Activated gamma-delta T cell (primary cell): ENCODE results near the gene CC2D2B.
"Not testable (repeated sequence)": the region's sequence is repeated elsewhere in the genome, so short reads cannot be mapped to it uniquely, and the experiment has no call there.

ENCODE experiments used
- DNase-seq: peaks from one replicate; lab custom pipeline; 2025; lab: John Stamatoyannopoulos, UW

Gene CC2D2B

DNA sequence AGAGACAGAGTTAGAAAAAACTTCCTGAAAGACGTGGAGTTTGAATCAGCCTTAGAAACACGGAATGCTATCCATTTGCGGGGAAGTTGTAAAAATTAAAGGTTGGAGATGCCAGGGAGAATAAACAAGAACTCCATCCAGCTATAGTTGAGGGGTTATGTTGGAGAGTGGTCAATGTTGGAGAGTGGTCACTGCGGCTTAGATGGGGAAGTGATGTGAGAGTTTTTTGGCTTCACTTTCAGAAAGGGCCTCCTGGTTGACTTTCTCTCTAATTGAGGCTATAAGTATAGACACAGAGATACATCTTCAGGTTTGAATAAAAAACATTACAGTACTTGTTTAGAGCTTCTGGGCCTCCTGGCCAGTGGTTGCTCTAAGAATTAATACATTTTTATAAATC, 675 bp downstream of the CC2D2B start:
- DNase-seq, result no peak

- DNase-seq, result no peak
These were observed 1.8 kb downstream of the CC2D2B start for GRCh38 chr10:95909561-95909960.

- not testable (repeated sequence) for DNase-seq
These were observed 8.3 kb downstream of the CC2D2B start for GRCh38 chr10:95916039-95916438.

GRCh38 chr10:95920798-95921426, 13.1 kb downstream of the CC2D2B start:
- no peak for DNase-seq

DNA sequence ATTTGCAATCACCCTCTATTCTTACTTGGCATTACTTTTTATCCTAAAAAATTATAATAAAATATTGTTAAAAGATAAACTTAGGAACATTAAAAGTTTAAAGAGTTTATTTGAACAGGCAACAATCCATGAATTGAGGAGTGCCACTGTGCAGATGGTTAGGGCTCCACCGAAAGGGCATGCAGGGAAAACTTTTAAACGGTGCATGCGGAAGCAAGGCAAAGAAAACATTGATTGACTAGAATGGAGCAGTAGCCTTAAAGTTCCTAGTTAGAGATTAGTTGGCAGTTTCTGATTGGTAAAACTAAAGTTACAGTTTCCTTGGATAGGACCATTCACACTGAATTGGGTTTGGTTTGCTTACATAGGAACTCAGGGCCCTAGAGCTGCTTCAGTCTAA, 17.3 kb downstream of the CC2D2B start:
- no peak for DNase-seq

DNA sequence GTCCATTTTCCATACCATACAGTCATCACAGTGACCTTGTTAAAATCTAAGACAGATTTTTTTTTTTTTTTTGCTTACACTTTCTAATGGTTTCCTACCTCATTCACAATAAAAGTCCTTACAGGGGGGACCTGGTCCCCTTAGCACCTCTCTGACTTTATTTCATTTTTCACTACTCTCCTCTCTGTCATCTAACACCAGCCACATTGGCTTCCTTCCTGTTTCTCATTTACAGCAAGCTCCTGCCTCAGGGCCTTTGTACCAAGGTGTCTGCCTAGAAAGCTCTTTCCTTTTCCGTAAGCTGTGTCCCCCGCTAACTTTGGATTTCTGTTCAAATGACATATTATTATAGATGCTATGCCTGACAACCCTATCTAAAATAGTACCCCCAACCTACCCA, 27.7 kb downstream of the CC2D2B start:
- DNase-seq, result no peak

GRCh38 chr10:95941115-95941514, 33.3 kb downstream of the CC2D2B start:
- DNase-seq, result no peak

- DNase-seq, result no peak
These were observed 55.6 kb downstream of the CC2D2B start for GRCh38 chr10:95963202-95963990.

GRCh38 chr10:95963991-95964389, 56.2 kb downstream of the CC2D2B start:
- DNase-seq, result no peak

GRCh38 chr10:95964756-95965155, 57.0 kb downstream of the CC2D2B start:
- DNase-seq, result no peak

GRCh38 chr10:95976362-95977229, 68.8 kb downstream of the CC2D2B start:
- DNase-seq, result no peak

- no peak for DNase-seq
These were observed 74.4 kb downstream of the CC2D2B start for GRCh38 chr10:95982200-95982599.

GRCh38 chr10:95987685-95988426, 80.1 kb downstream of the CC2D2B start:
- DNase-seq, result no peak

DNA sequence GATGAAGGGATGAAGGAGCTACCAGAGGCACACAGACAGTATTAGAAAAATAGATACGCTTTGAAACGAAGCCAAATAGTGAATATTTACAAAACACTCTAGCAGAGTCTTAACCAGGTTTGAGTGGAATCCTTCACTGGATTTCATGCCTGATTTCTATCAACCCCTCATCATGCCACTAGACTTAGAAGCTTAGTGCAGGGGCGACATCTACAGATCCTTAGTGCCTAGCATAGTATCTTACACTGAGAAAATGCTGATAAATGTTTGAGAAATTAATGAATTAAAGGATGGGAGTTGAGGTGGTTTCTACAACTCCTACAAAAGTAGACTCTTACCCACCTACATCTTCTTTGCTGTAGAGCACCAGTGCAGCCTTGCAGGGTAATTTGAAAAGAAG, 80.9 kb downstream of the CC2D2B start:
- DNase-seq, result no peak

DNA sequence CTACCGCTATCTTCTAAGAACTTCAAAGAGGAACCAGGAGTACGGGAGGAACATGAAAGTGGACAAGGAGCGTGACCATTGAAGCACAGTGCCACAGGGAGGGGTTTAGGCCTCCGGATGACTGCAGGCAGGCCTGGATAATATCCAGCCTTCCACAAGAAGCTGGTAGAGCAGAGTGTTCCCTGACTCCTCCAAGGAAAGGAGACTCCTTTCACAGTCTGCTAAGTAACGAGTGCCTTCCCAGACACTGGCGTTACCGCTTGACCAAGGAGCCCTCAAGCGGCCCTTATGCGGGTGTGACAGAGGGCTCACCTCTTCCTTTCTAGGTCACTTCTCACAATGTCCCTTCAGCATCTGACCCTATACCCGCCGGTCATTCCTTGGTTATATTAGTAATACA, 86.6 kb downstream of the CC2D2B start:
- DNase-seq, result not testable (repeated sequence)

DNA sequence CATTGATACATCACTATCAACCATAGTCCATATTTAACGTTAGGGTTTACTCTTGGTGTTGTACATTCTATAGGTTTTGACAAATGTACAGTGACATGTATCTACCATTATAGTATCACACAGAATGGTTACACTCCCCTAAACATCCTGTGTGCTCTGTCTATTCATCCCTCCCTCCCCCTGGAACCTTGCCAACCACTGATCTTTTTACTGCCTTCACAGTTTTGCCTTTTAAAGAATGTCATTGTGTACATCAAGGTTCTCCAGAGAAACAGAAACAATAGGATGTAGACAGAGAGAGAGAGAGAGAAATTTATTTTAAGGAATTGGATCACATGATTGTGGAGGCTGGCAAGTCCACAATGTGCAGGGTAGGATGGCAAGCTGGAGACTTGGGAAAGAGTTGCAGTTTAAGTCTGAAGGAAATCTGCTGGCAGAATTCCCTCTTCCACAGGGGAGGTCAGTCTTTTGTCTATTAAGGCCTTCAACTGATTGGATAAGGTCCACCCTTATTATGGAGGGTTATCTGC, 90.5 kb downstream of the CC2D2B start:
- DNase-seq, result no peak

DNA sequence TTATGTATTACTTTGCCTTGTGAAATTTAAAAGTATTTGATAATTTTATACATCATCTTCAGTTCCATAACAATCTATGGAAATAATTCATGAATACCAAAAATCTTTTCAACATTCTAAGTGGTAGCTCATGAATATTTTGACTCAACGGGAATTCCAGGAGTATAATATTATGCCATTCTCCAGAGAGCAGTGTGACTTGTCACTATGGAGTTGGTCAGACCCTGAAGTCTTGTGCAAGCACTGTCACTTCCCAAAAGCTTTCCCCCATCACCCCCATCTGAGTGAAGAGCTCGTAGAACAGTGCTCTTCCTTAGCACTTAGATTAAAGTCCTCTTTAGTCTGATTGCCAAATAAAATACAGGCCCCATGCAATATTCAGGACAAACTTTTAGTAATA, 106.2 kb downstream of the CC2D2B start:
- DNase-seq, result no peak

DNA sequence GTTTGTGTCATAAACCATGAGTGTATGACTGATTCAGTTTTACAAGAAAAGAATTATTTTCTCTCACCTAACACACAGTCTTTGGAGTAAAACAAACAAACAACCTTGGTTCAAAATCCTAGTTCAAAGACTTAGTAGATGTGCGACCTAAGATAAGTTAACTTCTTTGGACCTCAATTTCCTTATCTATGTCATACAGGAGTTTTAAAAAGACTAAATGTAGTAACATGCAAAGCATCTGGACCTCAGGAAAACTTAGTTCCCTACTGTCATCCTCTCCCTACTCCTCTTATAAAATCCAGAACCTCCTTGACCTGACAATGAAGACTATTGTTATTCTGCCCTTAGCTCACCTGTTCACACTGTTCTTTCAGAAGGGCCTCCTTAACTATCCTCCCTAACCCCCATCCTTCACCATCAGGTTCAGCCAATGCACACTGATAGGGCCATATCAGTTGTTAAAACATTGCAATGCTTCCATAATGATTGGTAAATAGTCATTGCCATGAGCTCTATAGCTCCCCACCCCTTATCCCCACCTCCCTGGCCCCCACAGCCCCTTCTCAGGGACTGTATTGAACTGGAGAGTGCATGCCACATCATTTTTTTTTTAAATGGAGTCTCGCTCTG, 106.8 kb downstream of the CC2D2B start:
- DNase-seq, result no peak

- no peak for DNase-seq
These were observed 109.5 kb downstream of the CC2D2B start for GRCh38 chr10:96017191-96017687.

DNA sequence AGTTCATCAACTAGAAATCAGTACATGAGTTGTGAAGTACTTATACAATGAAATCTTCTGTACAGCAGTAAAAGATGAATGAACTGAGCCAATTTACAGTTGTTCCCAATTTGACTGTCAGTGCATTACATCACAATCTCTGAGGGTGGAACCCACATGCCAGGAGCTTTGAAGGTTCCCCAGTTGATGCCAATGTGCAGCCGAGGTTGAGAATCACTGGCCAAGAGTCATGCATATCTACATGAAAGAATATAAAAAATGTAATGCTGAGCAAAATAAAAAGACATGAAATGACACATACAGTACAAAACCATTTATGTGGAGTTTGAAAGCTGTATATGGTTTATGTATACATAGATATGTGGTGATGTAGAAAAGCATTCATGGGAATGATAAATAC, 113.6 kb downstream of the CC2D2B start:
- DNase-seq, result no peak

DNA sequence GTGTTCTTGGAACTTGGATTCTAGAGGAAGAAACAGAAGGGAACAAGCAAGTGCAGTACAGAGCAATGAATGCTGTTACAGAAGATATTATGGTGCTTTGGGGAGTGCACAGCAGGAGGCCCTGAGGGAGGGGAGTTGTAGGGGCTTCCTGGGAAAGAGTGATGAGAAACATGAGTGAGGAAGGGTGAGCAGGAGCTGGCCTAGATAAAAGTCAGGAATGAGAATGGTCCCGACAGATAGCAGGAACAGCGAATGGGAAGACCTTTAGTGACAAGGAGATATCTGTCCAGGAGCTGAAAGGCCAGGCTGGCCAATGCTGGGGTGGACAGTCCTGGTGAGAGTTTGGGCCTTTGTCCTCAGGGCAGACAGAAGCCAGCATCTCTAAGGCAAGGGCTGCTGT, 115.0 kb downstream of the CC2D2B start:
- no peak for DNase-seq
